ENCODE data around the gene GIMAP6. TPM values are rescaled to one million over a fixed set of nuclear protein-coding genes. Genes with fewer than 3 reads are reported as not detected.
"Not testable (repeated sequence)": the region's sequence is repeated elsewhere in the genome, so short reads cannot be mapped to it uniquely, and the experiment has no call there.

The GIMAP6 gene
- total RNA-seq, 1 donor from 2014 or later: 69.3 TPM

DNA sequence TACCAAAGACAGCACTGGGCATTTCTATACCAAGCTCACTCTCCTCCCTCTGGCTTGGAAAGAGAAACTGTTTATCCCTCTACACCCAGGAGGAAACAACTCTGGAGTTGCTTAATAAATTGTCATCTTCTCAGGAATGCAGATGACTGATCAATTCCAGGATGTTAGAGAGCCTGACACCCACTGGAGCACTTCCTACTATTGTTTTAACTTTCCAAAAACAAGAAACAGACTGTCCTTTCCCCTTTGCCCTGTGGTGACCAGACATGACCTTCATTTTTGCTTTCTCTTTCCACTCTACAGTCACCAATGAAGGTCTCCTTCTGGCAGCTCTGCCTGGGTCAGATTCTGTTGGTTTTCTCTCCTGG, 45.4 kb downstream of the GIMAP6 start:
- intact Hi-C loops (cut with DNase I): no loop called here
- ATAC-seq: peak; percentile 88 to 90
- peaks cover under 1% of the 10 kb centered on the region for H3K9me3 ChIP-seq
- no peak for DNase-seq
- no peaks in the 10 kb centered on the region for H3K27me3 ChIP-seq (ENCODE audit: low read depth)
- no peak overlapping the region for H3K4me3 ChIP-seq
- no peaks in the 10 kb centered on the region for H3K36me3 ChIP-seq
- H3K4me1 ChIP-seq: peaks cover 25% of the 10 kb centered on the region
- TF ChIP-seq, protein P1, sequence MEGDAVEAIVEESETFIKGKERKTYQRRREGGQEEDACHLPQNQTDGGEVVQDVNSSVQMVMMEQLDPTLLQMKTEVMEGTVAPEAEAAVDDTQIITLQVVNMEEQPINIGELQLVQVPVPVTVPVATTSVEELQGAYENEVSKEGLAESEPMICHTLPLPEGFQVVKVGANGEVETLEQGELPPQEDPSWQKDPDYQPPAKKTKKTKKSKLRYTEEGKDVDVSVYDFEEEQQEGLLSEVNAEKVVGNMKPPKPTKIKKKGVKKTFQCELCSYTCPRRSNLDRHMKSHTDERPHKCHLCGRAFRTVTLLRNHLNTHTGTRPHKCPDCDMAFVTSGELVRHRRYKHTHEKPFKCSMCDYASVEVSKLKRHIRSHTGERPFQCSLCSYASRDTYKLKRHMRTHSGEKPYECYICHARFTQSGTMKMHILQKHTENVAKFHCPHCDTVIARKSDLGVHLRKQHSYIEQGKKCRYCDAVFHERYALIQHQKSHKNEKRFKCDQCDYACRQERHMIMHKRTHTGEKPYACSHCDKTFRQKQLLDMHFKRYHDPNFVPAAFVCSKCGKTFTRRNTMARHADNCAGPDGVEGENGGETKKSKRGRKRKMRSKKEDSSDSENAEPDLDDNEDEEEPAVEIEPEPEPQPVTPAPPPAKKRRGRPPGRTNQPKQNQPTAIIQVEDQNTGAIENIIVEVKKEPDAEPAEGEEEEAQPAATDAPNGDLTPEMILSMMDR (IDR thresholded peaks at IDR 0.05): no peak
- H3K27ac ChIP-seq: peak overlapping the region; percentile 69

DNA sequence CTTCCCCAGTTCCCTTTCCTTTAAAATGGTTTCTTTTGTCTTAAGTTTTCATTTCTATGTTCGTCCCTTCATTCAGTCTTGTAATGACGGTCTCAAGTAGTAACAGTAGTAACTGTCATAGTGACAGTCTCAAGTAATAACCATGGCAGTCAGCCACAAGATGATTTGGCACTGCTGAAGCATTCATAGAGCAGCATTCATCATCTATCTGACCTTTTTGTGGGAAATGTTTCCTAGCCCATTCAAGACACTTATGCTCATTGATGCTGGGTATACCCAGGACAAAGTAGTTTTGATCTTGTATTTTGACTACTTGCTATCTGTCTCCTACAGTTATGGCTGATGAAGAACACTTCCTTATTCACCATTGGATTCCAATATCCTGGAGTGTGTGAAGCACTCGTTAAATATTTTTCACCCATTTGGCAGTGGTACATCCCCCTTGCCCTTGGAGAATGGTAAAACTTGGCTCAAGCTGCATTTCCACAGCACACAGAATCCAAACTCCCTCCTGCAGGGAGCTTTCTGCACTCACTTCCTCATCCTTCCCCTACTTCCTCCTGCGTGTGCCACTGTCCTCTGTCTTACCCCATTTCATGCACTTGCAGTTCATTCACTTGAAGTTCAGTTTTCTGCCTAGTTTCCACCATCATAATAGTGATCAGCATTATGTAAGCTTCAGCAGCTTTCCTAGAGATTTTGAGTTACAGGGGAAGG, 46.0 kb downstream of the GIMAP6 start:
- Histone ChIP-seq H3K27me3 (ENCODE audit: low read depth) (no peaks in the 10 kb centered on the region), H3K27ac (peak overlapping the region; percentile 69), H3K4me3 (no peak overlapping the region), H3K36me3 (no peaks in the 10 kb centered on the region), H3K9me3 (no peaks in the 10 kb centered on the region), H3K4me1 (peaks cover 25% of the 10 kb centered on the region)
- ATAC-seq (peak; percentile 76 to 87), DNase-seq (no peak)
- intact Hi-C loops (cut with DNase I): no loop called here
- TF ChIP-seq, protein P1 (IDR thresholded peaks at IDR 0.05): no peak

DNA sequence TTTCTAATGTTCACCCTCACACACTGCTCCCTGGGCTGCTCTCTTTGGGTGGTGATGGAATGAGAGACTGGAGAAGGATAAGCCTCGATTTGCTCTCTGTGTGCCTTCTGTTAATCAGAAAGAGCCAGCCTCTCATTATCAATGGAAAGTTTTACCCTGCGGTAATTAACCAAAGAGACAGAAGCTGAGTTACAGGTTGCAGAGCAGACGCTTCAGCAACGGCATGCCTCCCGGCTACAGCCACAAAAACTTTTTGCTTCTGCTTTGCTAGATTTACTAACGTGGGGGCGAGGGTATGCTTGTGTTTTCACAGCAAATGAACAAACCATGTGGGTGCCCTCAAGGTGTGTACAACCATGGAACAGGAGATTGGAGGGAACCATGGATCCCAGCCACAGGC, 47.0 kb downstream of the GIMAP6 start:
- Histone ChIP-seq H3K4me1 (peaks cover 25% of the 10 kb centered on the region), H3K27me3 (ENCODE audit: low read depth) (no peaks in the 10 kb centered on the region), H3K4me3 (no peak overlapping the region), H3K27ac (peak overlapping the region; percentile 69), H3K9me3 (peaks cover 8% of the 10 kb centered on the region), H3K36me3 (no peaks in the 10 kb centered on the region)
- TF ChIP-seq, protein P1 (IDR thresholded peaks at IDR 0.05): no peak
- DNase-seq: no peak
- ATAC-seq: no peak
- intact Hi-C loops (cut with DNase I): no loop called here

DNA sequence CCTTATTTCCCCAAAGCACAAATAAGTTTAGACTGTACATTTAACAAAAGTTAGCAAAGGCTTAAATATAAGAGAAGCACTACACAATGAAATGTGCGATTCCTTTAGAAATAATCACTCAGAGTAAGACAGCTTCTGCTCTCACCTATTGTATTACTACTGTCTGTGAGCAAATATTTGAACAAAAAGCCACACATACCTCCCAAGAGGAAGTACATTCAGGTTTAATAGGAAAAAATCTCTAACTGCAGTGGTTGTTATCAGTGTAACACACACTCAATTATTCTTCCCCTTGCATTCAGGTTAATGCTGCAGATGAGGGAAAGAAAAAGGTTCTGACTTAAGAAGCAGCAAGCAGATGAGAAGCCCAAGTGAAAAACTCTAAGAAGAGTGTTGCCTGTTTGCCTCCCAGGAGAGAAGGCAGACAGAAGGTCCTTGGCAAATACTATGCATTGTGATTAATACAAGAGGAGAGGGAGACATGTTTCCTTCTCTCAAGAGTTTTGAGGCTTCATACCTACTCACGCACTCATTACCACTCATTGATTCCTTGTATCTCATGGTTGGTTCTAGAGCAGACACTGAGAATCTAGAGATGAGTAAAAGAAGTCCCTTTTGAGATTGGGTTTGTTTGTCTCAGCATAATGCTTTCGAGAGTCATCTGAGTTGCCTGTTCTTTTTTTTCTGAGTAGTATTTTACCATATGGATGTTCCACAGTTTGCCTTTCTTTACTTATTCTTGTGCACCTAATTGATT, 51.4 kb downstream of the GIMAP6 start:
- intact Hi-C loops (cut with DNase I): no loop called here
- DNase-seq (no peak), ATAC-seq (no peak)
- peaks cover 8% of the 10 kb centered on the region for H3K9me3 ChIP-seq
- no peaks in the 10 kb centered on the region for H3K36me3 ChIP-seq
- no peaks in the 10 kb centered on the region for H3K27me3 ChIP-seq (ENCODE audit: low read depth)
- TF ChIP-seq, protein P1 (IDR thresholded peaks at IDR 0.05): no peak
- H3K4me1 ChIP-seq: peaks cover 3% of the 10 kb centered on the region
- H3K4me3 ChIP-seq: no peak overlapping the region
- H3K27ac ChIP-seq: no peak overlapping the region

DNA sequence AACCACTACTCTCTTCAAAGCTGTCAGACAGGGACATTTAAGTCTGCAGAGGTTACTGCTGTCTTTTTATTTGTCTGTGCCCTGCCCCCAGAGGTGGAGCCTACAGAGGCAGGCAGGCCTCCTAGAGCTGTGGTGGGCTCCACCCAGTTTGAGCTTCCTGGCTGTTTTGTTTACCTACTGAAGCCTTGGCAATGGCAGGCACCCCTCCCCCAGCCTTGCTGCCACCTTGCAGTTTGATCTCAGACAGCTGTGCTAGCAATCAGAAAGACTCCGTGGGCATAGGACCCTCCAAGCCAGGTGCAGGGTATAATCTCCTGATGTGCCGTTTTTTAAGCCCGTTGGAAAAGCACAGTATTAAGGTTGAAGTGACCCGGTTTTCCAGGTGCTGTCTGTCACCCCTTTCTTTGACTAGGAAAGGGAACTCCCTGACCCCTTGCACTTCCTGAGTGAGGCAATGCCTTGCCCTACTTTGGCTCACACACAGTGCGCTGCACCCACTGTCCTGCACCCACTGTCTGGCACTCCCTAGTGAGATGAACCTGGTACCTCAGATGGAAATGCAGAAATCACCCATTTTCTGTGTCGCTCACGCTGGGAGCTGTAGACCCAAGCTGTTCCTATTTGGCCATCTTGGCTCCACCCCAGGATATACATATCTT, 52.1 kb downstream of the GIMAP6 start:
- H3K27ac ChIP-seq; intact Hi-C loops (cut with DNase I); H3K4me1 ChIP-seq; H3K36me3 ChIP-seq; H3K27me3 ChIP-seq (ENCODE audit: low read depth); H3K4me3 ChIP-seq; ATAC-seq; H3K9me3 ChIP-seq; DNase-seq: not testable (repeated sequence)

Other genes starting within 250 kb of the GIMAP6 start
- gene GIMAP8, start 181.8 kb downstream of the GIMAP6 start, total RNA-seq: 44.4 TPM
- gene GIMAP7, start 117.5 kb downstream of the GIMAP6 start, total RNA-seq: 49.4 TPM
- 95.7 TPM for gene GIMAP4, start 65.0 kb downstream of the GIMAP6 start, total RNA-seq
- 46.9 TPM for gene GIMAP2, start 53.3 kb upstream of the GIMAP6 start, total RNA-seq
- gene GIMAP1, start 84.2 kb upstream of the GIMAP6 start, total RNA-seq: 18.8 TPM
- 31.9 TPM for gene GIMAP5, start 105.0 kb upstream of the GIMAP6 start, total RNA-seq
- 69.4 TPM for gene TMEM176B, start 168.0 kb upstream of the GIMAP6 start, total RNA-seq
- gene TMEM176A, start 168.4 kb upstream of the GIMAP6 start, total RNA-seq: 57.4 TPM
- 1.7 TPM for gene AOC1, start 220.1 kb upstream of the GIMAP6 start, total RNA-seq

Data from lower lobe of right lung (tissue), 2 donors.